ENCODE measurements around the gene TSPAN2. TPM values are rescaled to one million over a fixed set of nuclear protein-coding genes. Genes with fewer than 3 reads are reported as not detected.

TSPAN2 gene
- total RNA-seq (2013), result 7.5 TPM
- 10 to 100 TPM in 2 of 3 donors, 1 to 10 TPM in 1; 3.5 to 20.6 (median 16.7) TPM for polyA plus RNA-seq
- 1.9 and 2.6 TPM in 2 replicates for polyA minus RNA-seq
- 0.35 to 9.3 (median 6.5) reads per million in 11 experiments for total RNA-seq

- intact Hi-C loops (cut with micrococcal nuclease), result no loop called here
- peak within 1 kb of the TSS; percentile 65 for H3K9ac ChIP-seq (ENCODE audit: insufficient read depth, low read length, poor library complexity, severe bottlenecking)
- Mint-ChIP-seq H3K4me3 (peak within 1 kb of the TSS; percentile 87 to 91), H3K27ac (peak within 1 kb of the TSS; percentile 59 to 92 (median 79)), H3K36me3 (peaks cover 0 to under 1% of the 10 kb centered on the region in 2 donors), H3K9me3 (peaks cover 0 to 3% (median 0%) of the 10 kb centered on the region in 7 donors), H3K27me3 (ENCODE audit: low read depth in 3 of 3) (peaks cover 0 to 11% (median 5%) of the 10 kb centered on the region in 3 donors), H3K4me1 (peaks cover 53% of the 10 kb centered on the region)
- H3K4me2 ChIP-seq (replicated peaks; ENCODE audit: extremely low read depth, low read length, poor library complexity, severe bottlenecking), result peak within 1 kb of the TSS; percentile 91
- H3K27me3 ChIP-seq (ENCODE audit: control insufficient read depth in 2 of 2, insufficient read depth in 2 of 2, low read length in 2 of 2), result no peaks in the 10 kb centered on the region
- H3K9me3 ChIP-seq (replicated peaks in 1 of 2; ENCODE audit: control insufficient read depth in 1 of 2, insufficient read depth in 1 of 2, low read length in 2 of 2), result no peaks in the 10 kb centered on the region
- peak within 1 kb of the TSS; percentile 27 to 82 for H3K27ac ChIP-seq (ENCODE audit: low read depth in 1 of 2, low read length in 2 of 2)
- peak within 1 kb of the TSS; percentile 95 for H2AFZ ChIP-seq (ENCODE audit: insufficient read depth, low read depth, low read length, poor library complexity, severe bottlenecking)
- WGBS (ENCODE audit: insufficient coverage), result 1% methylated on average over 40 of the region's 68 CpGs
- peak in 2 of 3 donors; percentile 20 to 30 for DNase-seq
- no peaks in the 10 kb centered on the region for H4K20me1 ChIP-seq (ENCODE audit: insufficient read depth, low read length)
- peak within 1 kb of the TSS; percentile 79 to 86 (median 86) for H3K4me3 ChIP-seq (replicated peaks in 1 of 3; ENCODE audit: low read depth in 2 of 3, low read length in 3 of 3)
- H3K4me1 ChIP-seq (ENCODE audit: control insufficient read depth in 1 of 2, insufficient read depth in 2 of 2, low read length in 2 of 2), result peaks cover 35 to 42% of the 10 kb centered on the region in 2 donors
- H3K36me3 ChIP-seq (replicated peaks in 1 of 2; ENCODE audit: control insufficient read depth in 1 of 2, insufficient read depth in 2 of 2, low read length in 2 of 2), result no peaks in the 10 kb centered on the region
- peaks cover 8% of the 10 kb centered on the region for H3K79me2 ChIP-seq (ENCODE audit: insufficient read depth, low read length)
- TF ChIP-seq CTCF (IDR thresholded peaks at IDR 0.05), result no peak
Observed at GRCh38 chr1:115089420-115090185, at the start of gene TSPAN2. Gene TSPAN2 (minus strand): TSS chr1:115089503. CDS start chr1:115089432, 71 bp downstream.

GRCh38 chr1:115138973-115139372 is 49.7 kb upstream of the TSPAN2 start:
- DNase-seq, result peak; percentile 41 to 54 (median 48)
- no peak overlapping the region for H3K9ac ChIP-seq (ENCODE audit: insufficient read depth, low read length, poor library complexity, severe bottlenecking)
- H3K36me3 Mint-ChIP-seq, result no peaks in the 10 kb centered on the region
- no peak overlapping the region for H3K27ac ChIP-seq (ENCODE audit: low read depth in 1 of 2, low read length in 2 of 2)
- H3K36me3 ChIP-seq (replicated peaks in 1 of 2; ENCODE audit: control insufficient read depth in 1 of 2, insufficient read depth in 2 of 2, low read length in 2 of 2), result no peaks in the 10 kb centered on the region
- H3K4me3 Mint-ChIP-seq, result peak overlapping the region in 1 of 2 donors; percentile 68
- no peaks in the 10 kb centered on the region for H4K20me1 ChIP-seq (ENCODE audit: insufficient read depth, low read length)
- H3K27me3 Mint-ChIP-seq (ENCODE audit: low read depth in 3 of 3), result peaks cover 4 to 11% (median 4%) of the 10 kb centered on the region in 3 donors
- intact Hi-C loops (cut with micrococcal nuclease), result loop anchor here in 1 of 2 donors (5.0 kb wide), 1 partner anchor 458 kb away; no protein-coding TSS in a partner anchor
- 7% methylated on average over 13 of the region's 13 CpGs for WGBS (ENCODE audit: insufficient coverage)
- H3K4me1 Mint-ChIP-seq, result peaks cover 4% of the 10 kb centered on the region
- no peaks in the 10 kb centered on the region for H3K4me1 ChIP-seq (ENCODE audit: control insufficient read depth in 1 of 2, insufficient read depth in 2 of 2, low read length in 2 of 2)
- no peaks in the 10 kb centered on the region for H3K9me3 Mint-ChIP-seq
- peak overlapping the region; percentile 37 for H2AFZ ChIP-seq (ENCODE audit: insufficient read depth, low read depth, low read length, poor library complexity, severe bottlenecking)
- no peaks in the 10 kb centered on the region for H3K9me3 ChIP-seq (replicated peaks in 1 of 2; ENCODE audit: control insufficient read depth in 1 of 2, insufficient read depth in 1 of 2, low read length in 2 of 2)
- H3K27ac Mint-ChIP-seq, result peak overlapping the region in 1 of 7 donors; percentile 21
- peak; percentile 91 for TF ChIP-seq CTCF (IDR thresholded peaks at IDR 0.05)
- H3K79me2 ChIP-seq (ENCODE audit: insufficient read depth, low read length), result no peaks in the 10 kb centered on the region
- H3K4me3 ChIP-seq (replicated peaks in 1 of 3; ENCODE audit: low read depth in 2 of 3, low read length in 3 of 3), result no peak overlapping the region
- no peaks in the 10 kb centered on the region for H3K27me3 ChIP-seq (ENCODE audit: control insufficient read depth in 2 of 2, insufficient read depth in 2 of 2, low read length in 2 of 2)
- peak overlapping the region; percentile 41 for H3K4me2 ChIP-seq (replicated peaks; ENCODE audit: extremely low read depth, low read length, poor library complexity, severe bottlenecking)

Measured in CD14-positive monocyte (primary cell).